C4-2B (cell line): ENCODE measurements around the gene NF1.
"Not testable (repeated sequence)": the region's sequence is repeated elsewhere in the genome, so short reads cannot be mapped to it uniquely, and the experiment has no call there.

Experiments
- H3K27ac ChIP-seq: fragments of 450-650 bp; 2 replicates; pipeline ENCODE4 v1.5.1; 2017
- CTCF ChIP-seq: fragments of 450-650 bp; conservative IDR thresholded peaks from 2 replicates; pipeline ENCODE4 v1.5.1; 2017; ENCODE audit warnings: mild to moderate bottlenecking
- ZFX ChIP-seq: fragments of 450-650 bp; IDR thresholded peaks from 2 replicates; pipeline ENCODE4 v1.6.1; 2017

NF1 gene

DNA sequence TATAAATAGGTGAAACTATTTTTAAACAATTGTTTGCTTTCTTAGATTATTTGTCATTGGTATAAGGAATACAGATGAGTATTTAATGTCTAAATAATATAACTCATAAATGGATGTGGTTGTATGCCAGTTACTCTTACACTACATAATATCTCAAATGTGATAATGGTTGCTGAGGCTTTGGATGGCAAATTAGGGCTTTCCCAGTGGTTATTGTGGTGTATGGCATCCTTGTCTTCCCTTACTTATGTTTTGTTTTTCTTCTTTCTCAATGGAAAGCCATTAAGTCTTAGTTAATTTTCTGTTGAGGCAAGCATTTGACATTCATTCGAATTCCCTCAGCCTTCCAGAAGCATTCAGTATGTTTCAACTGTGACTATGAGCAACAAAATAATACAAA is 191.8 kb downstream of the NF1 start:
- H3K27ac ChIP-seq: no peak overlapping the region
- TF ChIP-seq CTCF: no peak
- no peak for TF ChIP-seq ZFX

- H3K27ac ChIP-seq: not testable (repeated sequence)
Observed at GRCh38 chr17:31287932-31288331, 193.2 kb downstream of the NF1 start.

- TF ChIP-seq CTCF (no peak), ZFX (no peak)
- no peak overlapping the region for H3K27ac ChIP-seq
Observed at GRCh38 chr17:31289790-31290189, 195.0 kb downstream of the NF1 start.

GRCh38 chr17:31291820-31292219 is 197.0 kb downstream of the NF1 start:
- TF ChIP-seq ZFX (no peak), CTCF (no peak)
- H3K27ac ChIP-seq: no peak overlapping the region

- no peak for TF ChIP-seq ZFX
- no peak for TF ChIP-seq CTCF
- H3K27ac ChIP-seq: no peak overlapping the region
Observed at GRCh38 chr17:31293581-31293980, 198.8 kb downstream of the NF1 start.

- no peak for TF ChIP-seq CTCF
- no peak for TF ChIP-seq ZFX
- H3K27ac ChIP-seq: no peak overlapping the region
Observed at GRCh38 chr17:31294231-31294630, 199.5 kb downstream of the NF1 start.

- H3K27ac ChIP-seq: no peak overlapping the region
- no peak for TF ChIP-seq ZFX
Observed at GRCh38 chr17:31294820-31295488, 200.2 kb downstream of the NF1 start.

DNA sequence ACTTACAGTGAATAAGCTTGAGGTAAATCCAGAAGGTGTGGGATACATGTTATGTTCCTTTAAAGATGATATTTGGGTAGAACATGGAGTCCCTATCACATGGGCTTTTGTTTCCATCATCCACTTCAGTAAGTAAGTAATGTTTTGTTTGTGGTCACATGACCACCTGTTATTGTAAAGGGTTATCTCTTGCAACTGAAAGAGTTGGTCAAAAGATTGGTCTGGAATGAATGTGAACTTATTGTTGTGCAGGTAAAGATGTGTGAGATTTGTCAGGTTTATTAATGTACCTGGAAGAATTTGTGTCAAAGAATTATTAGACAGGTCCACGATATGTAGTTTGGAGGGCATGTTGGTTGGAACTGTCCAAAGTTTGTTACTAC is 200.7 kb downstream of the NF1 start:
- TF ChIP-seq ZFX: no peak
- TF ChIP-seq CTCF: no peak
- no peak overlapping the region for H3K27ac ChIP-seq
